Colon (tissue), 2 donors: ENCODE results near the gene PRKAR2A.

Source experiments
- FAIRE-seq: peaks from 2 replicates; lab custom pipeline; 2012; peaks lifted over from hg19 to GRCh38; lab: Jason Lieb, UNC
- donor health status: control.
- donor health status: control.

The PRKAR2A gene

DNA sequence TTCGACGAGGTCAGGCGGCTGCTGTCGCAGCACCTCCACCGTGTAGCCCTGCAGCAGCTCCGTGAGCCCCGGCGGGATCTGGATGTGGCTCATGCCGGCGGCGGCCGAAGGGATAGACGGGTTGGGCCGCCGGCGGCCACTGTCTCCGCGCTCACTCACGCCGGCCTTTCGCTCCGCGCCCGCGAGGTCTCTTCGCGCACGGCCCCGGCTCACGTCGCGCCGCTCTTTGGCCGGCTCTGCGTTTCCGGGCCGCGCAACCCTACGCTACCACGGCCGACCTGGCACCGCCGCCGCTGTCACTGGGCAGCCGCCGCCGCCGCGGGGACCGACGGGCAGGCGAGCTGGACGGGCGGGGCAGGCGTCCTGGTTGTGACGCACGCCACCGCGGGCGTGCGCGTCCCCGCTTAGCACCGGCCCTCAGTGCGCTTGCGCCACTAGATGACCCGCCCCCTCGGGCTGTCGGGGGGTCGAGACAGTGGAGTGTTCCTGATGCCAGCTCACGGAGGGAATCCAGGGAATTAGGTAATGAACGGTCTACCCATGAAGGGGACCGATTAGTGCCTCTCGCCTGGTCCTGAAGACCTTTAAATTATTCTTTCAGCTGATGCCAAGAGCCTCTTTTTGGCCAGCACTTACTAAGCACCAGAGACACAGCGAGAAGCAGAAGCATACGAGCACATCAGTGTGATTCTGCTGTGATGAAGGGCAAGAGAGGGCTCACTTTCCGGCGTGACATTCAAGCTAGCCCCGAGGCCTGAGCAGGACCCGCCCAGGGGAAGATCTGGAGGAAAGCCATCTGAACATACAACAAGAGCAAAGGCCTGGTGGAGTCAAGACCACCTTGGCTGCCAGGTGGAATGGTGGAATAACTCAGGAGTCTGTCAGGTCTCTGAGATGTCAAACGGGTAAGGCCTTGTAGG, at the start of gene PRKAR2A:
TSS of gene PRKAR2A (minus strand) at position 371 of the 920 bp plus-strand sequence. CDS start at position 93, 278 bp downstream.
- no peak for FAIRE-seq

DNA sequence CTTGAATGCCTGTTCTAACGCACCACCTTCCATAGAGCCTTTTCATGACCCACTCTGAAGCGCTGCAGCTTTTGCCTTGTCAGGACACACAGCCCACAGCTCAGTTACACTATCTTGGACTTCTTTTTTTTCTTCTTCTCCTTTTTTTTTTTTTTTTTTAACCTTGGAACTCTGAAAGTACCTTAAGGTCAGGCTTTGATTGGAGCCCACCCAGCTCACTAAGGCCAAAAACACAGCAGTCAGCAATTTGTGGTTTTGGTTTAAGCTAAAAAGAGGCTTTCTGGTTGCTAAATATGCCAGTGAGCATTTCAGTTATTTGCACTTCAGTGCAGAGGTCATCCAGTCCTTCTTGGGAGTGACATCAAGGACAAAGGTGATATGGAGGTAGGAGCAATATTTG, 49.3 kb upstream of the PRKAR2A start:
- no peak for FAIRE-seq

DNA sequence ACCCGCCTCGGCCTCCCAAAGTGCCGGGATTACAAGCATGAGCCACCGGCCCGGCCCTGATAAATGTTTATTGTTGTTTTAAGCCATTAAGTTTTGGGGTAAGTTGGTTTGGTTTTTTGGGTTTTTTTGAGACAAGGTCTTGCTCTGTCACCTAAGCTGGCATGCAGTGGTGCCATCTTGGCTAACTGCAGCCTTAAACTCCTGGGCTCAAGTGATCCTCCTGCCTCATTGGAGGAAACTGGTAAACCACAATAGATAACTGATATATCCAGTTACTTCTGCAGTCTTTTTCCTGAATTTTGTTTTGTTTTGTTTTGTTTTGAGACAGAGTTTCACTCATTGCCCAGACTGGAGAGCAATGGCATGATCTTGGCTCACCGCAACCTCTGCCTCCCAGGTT, 46.8 kb upstream of the PRKAR2A start:
- no peak for FAIRE-seq

DNA sequence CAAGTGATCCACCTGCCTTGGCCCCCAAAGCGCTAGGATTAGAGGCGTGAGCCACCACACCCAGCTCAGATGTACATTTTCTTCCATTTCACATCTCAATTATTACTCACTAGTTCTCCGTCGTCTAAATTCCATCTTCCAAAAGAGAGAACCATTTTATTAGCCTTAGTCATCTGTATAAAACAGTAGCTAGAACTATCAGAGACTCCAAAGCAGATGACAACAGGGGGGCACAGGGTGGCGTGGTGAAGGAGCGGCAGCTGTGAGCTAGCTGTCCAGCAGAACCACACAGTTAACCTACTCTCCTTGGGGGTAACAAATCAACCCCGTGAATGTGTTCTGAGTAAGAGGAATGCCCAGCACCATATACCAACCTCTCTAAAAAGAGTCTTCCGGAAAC, 43.9 kb upstream of the PRKAR2A start:
- FAIRE-seq: no peak

DNA sequence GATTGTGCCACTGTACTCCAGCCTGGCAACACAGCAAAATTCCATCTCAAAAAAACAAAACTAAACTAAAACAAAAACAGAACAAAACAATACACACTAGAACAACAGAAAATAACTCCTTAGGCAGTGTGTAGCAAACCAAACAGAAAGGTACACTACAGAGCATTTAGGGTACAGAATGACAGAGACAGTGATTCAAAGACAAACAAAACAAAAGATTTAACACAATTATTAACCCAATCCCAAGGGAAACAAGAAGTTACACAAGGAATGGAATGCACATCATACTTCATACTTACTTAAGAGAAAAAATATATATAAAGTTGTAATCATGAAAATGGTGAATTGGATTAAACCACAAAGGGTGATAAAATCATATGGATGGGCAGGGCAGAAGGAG, 38.1 kb upstream of the PRKAR2A start:
- FAIRE-seq: no peak

DNA sequence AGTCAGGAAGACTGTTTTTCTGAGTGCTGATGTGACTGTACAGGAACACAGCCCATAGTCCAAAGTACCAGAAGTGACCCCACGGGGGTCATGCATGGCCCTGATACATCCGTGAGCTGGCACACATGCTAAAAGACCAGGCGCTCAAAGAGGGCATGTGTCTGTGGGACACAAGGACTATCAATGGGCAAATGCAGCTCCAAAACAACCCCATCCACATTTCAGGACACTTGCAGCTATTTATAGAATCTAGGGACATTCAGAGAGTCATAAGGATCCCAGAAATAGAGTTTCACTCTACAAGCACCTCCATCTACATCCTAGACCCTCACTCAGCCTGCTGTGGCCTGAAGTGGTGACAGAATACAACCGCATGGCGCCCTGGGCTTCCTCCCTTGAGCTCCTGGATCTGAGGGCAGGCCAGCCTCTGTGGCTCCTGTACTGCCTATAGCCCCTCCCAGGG, 34.0 kb upstream of the PRKAR2A start:
- no peak for FAIRE-seq

DNA sequence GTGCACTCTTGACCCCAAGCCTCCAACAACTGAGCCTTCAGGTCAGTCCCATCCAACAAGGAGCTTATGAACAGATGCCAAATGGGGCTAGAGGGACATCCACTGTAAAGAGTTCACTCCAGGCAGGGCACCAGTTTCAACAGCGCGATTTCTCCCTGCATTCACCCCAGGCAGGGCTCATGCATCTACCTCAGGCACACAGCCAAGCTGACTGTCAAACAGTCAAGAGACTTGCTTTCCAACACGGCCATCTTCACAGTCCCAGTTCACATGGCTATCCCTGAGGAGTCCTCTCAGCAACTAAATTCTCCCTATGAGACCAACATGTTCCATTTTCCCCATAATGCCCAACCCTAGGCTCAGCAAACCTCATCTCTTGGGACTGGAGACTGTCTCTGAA, 33.3 kb upstream of the PRKAR2A start:
- no peak for FAIRE-seq

DNA sequence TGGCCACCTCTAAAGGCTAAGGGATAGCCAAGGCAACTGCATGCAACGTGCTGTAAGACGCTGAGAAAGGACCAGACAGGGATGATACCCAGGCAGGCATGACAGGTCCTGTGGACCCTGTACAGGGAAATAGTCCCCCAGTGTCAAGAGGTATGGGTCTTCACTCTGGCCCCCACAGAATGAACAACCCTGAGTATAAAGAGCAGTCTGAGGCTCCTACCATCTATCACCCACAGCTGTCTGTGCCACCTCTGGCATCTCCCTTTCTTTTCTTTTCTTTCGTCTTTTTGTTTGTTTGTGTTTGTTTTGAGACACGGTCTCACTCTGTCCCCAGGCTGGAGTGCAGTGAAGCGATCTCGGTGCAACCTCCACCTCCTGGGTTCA, 32.3 kb upstream of the PRKAR2A start:
- FAIRE-seq: no peak

DNA sequence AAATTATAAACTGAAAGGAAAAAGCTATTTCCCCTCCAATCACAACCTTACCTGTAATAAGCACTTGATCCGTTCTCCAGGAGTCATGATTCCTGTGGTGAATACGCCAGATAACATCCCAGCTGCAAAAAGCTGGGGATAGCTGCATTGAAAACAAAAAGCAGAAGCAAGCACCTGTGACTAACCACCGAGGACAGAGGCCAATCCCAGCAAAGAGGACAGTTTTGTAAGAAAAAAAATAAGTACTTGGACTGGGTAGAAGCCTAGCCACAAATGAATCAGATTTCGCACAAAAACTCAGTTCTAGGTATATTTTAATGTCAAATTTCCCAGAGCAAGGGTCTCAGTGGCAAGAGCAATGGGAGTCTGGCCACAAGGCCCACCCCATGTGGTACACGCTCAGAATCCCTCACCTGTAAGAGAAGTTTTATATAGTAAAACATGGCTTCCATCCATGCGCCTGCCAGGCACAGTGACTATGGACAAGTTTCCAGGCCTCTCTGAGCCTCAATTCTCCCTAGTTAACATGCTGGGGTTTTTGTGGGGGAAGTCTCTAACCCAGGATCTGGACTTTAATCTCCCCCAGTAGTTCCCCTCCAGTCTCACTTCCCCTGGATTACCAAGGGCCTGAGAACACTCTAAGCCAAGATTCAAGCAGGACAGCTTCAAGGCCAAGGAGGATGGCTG, 31.8 kb upstream of the PRKAR2A start:
- no peak for FAIRE-seq

DNA sequence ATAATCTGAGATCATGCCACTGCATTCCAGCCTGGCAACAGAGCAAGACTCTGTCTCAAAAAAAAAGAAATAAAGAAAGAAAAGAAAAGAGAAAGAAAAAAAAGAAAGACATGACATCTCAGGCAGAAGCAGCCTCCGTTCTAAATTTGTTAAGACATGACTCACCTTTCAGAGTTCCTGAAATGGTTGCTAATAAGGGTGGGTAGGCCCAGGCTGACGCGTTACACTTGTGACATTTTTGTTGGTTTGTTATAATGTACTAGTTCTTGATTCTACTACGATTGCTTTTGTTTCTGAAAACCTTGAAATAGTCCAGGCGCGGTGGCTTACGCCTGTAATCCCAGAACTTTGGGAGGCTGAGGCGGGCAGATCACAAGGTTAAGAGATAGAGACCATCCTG, 30.0 kb upstream of the PRKAR2A start:
- no peak for FAIRE-seq

DNA sequence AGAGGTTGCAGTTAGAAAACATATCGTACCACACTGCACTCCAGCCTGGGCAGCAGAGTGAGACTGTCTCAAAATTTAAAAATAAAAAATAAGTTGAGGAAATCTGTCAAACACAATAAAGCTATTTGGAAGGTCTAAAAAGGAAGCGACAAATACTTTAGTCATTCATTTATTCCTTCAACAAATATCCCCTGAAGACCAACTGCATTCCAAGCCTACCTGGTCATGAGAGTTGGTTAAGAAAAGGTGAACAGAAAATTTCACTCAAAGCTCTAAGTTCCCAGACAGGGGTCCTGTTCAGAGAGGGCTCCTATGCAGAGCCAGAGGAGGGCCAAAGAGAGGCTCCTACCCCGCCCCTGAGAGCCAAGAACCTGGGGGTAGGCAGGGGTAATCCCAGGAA, 15.4 kb upstream of the PRKAR2A start:
- FAIRE-seq: no peak

DNA sequence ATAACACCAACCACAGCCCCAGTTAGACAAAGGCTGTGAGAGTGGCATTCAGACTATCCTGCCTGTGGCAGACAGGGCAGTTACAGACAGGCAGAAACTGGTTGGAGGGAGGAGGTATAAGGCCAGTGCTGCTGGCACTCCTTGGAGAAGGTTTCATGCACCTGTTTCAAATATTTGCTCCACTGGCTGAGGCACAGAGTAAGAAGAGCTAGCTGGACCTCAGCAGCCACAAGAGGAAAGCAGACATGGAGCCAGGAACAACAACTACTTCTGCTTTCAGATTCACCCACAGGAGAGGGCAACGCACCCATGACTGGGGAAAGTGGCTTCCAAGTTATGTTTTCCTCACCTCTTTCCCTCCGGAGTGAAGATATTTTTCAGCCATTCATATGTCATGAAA, 11.5 kb upstream of the PRKAR2A start:
- no peak for FAIRE-seq

DNA sequence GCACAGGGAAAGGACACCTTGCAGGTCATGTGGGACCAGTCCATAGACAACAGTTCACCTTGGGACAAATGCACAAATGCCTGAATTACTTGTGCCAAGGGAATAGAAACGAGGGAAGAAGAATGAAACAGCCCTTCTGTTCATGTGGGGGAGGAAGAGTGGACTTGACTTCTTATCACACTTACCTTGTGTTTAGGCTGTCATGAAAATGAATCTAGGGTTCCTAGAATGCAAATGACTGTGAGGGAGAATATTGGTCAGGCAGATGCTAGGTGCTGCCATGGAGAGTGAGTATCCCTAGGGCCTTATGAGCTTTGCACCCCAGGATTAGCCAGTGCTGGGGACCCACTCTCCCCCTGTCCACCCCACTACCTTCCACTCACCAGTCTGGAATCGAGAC, 11.0 kb upstream of the PRKAR2A start:
- FAIRE-seq: no peak

DNA sequence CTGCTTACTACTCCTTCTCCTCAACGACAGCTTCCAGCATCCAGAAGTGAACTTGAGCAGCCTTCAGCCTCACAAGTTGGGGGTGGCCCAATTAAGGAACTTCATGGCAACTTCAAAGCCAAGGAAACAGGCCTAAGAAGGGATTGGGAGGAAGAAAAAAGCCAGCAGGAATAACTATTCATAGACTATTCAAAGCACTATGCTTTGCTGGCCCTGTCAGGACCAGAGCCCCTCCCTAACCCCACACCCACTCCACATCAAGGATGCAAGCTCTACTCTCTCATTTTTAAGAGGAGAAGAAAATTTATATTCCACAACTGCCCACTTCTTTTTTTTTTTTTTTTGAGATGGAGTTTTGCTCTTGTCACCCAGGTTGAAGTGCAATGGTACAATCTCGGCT, 10.0 kb upstream of the PRKAR2A start:
- no peak for FAIRE-seq

DNA sequence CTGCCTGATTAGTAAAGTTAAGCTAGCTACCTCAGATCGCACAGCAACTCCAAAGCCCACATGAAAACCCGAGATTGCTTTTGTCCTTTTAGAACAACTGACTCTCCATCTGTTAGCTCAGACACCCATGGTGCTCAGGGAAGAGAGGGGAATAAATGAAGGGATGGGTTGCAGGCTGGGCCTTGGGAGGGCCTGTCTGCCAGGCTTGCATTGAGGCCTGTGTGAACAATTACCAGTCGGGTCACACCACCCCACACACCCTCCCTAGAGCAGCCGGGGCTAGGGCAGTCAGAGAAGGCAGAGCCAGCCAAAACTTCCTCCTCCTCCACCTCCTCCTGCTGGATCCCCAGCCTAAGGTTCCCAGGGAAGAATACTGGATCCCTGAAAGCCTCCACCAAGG, 8.8 kb upstream of the PRKAR2A start:
- no peak for FAIRE-seq

DNA sequence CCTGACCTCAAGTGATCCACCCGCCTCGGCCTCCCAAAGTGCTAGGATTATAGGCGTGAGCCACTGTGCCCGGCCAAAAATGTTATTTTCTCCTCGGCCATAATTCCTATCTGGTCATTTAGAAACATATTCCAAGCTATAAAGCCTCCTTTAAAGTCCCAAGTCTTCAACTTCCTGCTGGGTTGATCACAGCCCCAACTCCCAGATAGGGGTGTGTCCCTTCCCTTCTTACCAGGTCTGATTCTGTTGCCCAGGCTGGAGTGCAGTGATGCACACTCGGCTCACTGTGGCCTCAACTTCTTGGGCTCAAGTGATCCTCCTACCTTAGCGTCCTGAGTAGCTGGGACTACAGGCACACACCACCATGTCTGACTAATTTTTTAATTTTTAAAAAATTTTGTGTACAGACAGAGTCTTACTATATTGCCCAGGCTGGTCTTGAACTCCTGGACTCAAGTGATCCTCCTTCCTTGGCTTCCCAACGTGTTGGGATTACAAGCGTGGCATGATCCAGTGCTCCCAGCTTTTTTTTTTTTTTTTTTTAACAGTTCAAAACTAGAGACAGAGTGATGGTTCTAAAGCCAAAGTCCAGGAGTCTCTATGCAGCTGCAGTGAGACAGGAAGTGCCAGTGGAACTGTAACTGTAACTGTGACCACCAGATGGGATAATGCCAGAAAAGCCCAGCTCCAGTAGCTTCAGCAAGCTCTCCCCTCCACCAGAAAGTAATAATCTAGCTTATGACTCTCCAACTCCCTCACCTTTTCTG, 8.2 kb upstream of the PRKAR2A start:
- no peak for FAIRE-seq

DNA sequence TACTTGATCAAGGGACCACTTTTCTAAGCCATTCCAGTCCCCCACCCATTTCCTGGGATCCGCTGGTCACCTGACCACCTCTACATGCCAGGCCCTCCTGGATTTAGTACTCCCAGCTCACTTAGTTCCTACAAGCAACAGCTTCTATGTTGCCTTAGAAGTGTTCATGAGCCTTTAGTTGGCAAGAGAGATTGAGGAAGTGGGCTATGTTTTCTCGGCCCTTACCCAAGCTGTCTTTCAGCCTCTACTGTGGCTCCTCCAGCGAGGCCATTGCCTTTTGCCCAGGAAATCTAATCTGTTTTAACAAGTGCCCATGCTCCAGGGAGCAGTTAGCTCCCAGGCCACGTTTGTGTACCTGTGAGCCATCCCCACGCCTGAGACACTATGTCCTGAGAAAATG, 4.5 kb upstream of the PRKAR2A start:
- FAIRE-seq: no peak

DNA sequence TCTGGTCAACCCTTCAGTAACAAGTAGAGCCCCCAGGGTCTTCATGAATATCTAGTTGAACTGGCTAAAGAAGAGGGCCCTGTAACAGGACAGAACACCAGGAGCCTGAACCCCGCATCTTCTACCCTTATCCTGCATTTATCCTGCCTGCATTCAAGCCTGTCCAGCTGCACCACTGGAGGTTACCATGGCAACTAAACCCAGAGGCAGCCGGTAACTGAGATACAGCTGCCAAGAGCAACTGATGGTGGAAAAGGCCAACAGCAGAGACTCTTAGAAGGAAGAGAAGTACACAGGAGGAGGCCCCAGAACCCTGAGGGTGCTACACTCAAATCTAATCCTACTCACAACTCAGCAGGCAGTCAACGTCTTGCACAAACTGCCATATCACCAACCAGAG, 3.7 kb upstream of the PRKAR2A start:
- FAIRE-seq: no peak

DNA sequence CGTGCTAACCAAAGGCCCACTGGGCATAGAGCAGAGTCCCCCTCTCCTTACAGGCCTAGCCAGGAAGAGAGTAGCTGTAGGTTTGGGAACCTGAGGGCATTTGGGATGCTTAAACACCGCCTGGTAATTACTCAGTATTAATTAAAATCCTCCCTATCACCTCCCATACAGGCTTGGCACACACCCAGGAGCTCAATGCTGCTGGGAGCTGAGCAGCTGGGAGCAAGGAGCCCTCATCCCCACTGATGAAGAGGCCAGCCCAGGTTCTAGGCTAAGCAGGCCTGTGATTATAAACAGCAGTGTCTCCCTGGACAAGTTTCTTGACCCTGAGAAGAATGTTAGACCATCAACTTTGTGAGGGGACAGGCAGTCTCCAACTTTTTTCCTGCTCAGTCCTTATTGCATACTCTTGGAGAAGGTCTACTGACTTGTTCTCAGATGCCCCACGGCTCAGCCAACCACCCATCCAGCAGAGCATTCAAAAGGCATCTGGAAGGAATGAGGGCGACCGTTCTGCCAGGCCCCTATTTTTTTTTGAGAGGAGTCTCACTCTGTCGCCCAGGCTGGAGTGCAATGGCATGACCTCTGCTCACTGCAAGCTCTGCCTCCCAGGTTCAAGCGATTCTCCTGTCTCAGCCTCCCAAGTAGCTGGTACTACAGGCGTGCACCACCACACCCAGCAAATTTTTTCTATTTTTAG, 1.3 kb upstream of the PRKAR2A start:
- FAIRE-seq: no peak

DNA sequence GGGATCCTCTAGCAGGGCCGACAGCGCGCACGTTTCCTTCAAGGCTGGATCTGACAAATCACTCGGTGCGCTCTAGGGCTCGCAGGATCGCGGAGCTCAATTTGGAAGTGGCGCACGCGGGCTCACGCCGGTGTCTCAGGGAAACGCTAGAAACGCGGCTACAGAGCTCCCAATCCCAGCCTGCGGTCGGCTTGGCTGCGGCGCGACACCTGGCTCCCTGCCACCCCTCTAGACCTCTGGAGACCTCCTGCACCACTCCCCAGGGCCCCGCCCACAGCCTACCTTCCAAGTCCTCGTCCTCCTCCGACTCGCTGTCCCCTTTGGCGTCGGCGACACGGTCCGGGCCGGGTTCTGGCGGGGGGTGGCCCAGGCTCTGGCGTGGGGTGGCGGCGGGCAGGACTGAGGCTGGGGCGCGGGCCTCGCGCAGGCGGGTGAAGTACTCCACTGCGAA, 596 bp downstream of the PRKAR2A start:
- FAIRE-seq: no peak

DNA sequence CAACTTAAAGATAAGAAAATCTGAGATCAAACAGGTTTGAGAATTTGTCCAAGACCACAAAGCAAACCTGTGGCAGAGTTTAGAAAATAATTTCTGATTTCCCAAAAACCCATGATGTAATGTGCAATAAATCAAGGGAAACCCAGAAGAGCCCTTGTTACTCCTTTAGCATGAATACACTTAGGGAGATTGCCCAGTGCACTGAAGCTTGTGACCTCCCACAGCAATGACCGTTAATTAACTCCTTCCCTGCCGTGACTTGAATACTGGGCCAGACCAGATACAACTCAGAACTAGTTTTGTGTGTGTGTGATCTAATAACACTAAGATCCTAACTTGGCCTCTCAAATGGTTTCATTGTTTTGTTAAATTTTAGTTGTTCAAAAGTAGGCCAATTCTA, 2.5 kb downstream of the PRKAR2A start:
- FAIRE-seq: no peak

DNA sequence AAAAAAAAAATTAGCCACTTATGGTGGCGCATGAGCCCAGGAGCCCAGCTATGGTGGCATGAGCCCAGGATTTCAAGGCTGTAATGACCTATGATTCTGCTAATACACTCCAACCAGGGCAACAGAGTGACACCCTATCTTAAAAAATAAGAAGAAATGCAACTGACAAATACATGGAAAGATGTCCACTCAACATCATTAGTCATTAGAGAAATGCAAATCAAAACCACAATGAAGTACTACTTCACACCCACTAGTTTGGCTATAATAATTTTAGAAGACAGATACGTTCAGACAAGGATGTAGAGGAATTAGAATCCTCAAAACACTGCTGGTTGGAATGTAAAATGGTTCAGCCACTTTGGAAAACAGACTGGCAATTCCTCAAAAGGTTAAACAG, 10.5 kb downstream of the PRKAR2A start:
- FAIRE-seq: no peak
